HG03432 (cell line): ENCODE results near the gene B4GALT5.

Source experiments
- ATAC-seq: cut with Tn5 transposase; IDR thresholded peaks from one replicate; pipeline ENCODE4 v1.9.1; 2021; ENCODE audit warnings: mild to moderate bottlenecking, moderate library complexity; ENCODE audit not compliant: unreplicated experiment

The B4GALT5 gene

GRCh38 chr20:49591217-49591865, 122.3 kb downstream of the B4GALT5 start:
- no peak for ATAC-seq

- ATAC-seq, result no peak
Measured at GRCh38 chr20:49590163-49591017, 123.3 kb downstream of the B4GALT5 start.

- ATAC-seq, result no peak
Measured at GRCh38 chr20:49589747-49590146, 123.9 kb downstream of the B4GALT5 start.

- no peak for ATAC-seq
Measured at GRCh38 chr20:49587111-49587570, 126.5 kb downstream of the B4GALT5 start.

- no peak for ATAC-seq
Measured at GRCh38 chr20:49585585-49586245, 128.0 kb downstream of the B4GALT5 start.

- ATAC-seq, result no peak
Measured at GRCh38 chr20:49584418-49585382, 129.0 kb downstream of the B4GALT5 start.

GRCh38 chr20:49583669-49584417, 129.8 kb downstream of the B4GALT5 start:
- no peak for ATAC-seq

GRCh38 chr20:49583343-49583668, 130.4 kb downstream of the B4GALT5 start:
- no peak for ATAC-seq
